SW 1271 (cell line): ENCODE measurements around the gene IRF8.
"Not testable (repeated sequence)": the region's sequence is repeated elsewhere in the genome, so short reads cannot be mapped to it uniquely, and the experiment has no call there.

Experiments
- DNase-seq, 2 experiments: peaks; one replicate each; lab custom pipeline; 2025; lab: John Stamatoyannopoulos, UW

The IRF8 gene

GRCh38 chr16:85892760-85893159, 6.2 kb upstream of the IRF8 start:
- DNase-seq, result no peak

- no peak for DNase-seq
These were observed 4.7 kb upstream of the IRF8 start for GRCh38 chr16:85894266-85894665.

- no peak for DNase-seq
These were observed 1.6 kb upstream of the IRF8 start for GRCh38 chr16:85897382-85897781.

GRCh38 chr16:85899444-85899843, 482 bp downstream of the IRF8 start:
- no peak for DNase-seq

- no peak for DNase-seq
These were observed 1.2 kb downstream of the IRF8 start for GRCh38 chr16:85900027-85900792.

GRCh38 chr16:85901110-85901509, 2.1 kb downstream of the IRF8 start:
- no peak for DNase-seq

GRCh38 chr16:85901773-85902365, 2.9 kb downstream of the IRF8 start:
- DNase-seq, result no peak

GRCh38 chr16:85902366-85903155, 3.6 kb downstream of the IRF8 start:
- no peak for DNase-seq

- no peak for DNase-seq
These were observed 4.6 kb downstream of the IRF8 start for GRCh38 chr16:85903559-85903958.

- no peak for DNase-seq
These were observed 6.4 kb downstream of the IRF8 start for GRCh38 chr16:85905110-85906095.

GRCh38 chr16:85906349-85906748, 7.4 kb downstream of the IRF8 start:
- DNase-seq, result no peak

GRCh38 chr16:85907231-85907630, 8.3 kb downstream of the IRF8 start:
- not testable (repeated sequence) for DNase-seq

- DNase-seq, result no peak
These were observed 9.5 kb downstream of the IRF8 start for GRCh38 chr16:85908444-85908843.

- DNase-seq, result no peak
These were observed 10.1 kb downstream of the IRF8 start for GRCh38 chr16:85908889-85909589.

GRCh38 chr16:85909932-85910853, 11.2 kb downstream of the IRF8 start:
- DNase-seq, result no peak

- no peak for DNase-seq
These were observed 11.9 kb downstream of the IRF8 start for GRCh38 chr16:85910854-85911247.

GRCh38 chr16:85911251-85911930, 12.4 kb downstream of the IRF8 start:
- DNase-seq, result no peak

GRCh38 chr16:85912211-85912974, 13.4 kb downstream of the IRF8 start:
- no peak for DNase-seq

GRCh38 chr16:85913141-85913601, 14.2 kb downstream of the IRF8 start:
- DNase-seq, result no peak
